ENCODE measurements around the gene HNRNPH1.

The HNRNPH1 gene

DNA sequence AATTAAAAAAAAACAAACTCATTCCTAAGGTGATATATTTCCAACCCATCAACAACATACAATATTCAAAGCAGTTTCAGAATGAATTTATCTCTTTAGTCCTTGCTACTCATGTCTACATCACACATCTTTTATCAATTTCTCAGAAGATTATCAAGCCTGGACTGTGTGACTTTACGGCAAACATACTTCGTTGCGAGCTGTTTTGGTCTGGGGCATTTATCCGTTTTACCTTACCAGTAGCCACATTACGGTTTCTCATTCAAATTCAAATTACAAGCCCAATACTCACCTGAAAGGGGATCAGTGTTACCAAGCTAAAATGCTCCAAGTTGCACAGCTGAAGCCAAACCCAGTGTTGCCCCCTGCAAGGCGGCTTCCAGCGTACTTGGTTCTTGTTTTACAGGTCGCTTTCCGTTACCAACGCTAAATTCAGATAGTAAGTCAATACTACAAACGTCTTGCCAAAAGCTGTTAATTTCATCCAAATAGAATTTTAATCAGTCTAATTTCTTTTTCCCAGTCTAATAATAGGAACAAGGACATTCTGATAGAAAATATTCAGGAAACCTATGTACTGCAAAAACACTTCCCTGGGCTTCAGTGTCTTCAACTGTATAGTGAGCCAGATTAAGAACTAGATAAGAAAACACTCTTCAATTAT, 1.8 kb downstream of the HNRNPH1 start:
- no peak for DNase-seq

- DNase-seq = no peak
These were observed 2.6 kb downstream of the HNRNPH1 start for GRCh38 chr5:179620703-179621350.

- DNase-seq = no peak
These were observed 3.2 kb downstream of the HNRNPH1 start for GRCh38 chr5:179620293-179620692.

DNA sequence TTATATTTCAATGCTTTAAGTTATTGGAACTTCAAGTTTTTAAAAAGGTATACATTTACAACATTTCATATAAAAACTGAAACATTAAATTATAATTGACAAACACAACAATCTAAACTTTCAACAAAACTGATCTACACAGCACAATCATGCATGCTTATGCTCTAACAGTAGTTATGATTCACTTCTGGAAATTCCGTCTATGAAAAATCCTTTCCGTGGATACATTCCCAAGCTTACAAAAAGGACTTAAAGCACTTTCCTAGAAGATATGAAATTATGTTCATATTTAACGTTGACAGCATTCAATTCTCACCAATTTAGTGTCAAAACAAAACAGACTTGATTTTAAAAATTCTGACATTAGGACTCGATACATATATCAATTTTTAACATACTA, 3.7 kb downstream of the HNRNPH1 start:
- DNase-seq = no peak

- no peak for DNase-seq
These were observed 4.4 kb downstream of the HNRNPH1 start for GRCh38 chr5:179618923-179619554.

DNA sequence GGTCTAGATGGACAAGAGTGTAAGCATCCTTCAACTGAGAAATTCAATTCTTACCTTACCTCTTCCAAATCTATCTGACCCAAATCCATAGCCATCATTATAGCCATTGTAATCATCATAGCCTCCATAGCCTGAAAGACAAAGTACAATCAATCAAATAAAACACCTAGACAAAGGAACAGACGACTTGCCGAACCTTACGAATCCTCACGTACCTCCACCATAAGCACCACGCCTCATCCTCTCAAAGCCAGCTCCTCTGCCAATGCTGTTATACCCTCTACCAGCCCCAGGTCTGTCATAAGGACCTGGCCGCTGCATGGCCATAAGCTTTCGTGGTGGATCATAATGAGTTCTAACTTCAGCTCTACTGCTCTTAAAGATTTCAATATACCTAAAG, 5.5 kb downstream of the HNRNPH1 start:
- no peak for DNase-seq

GRCh38 chr5:179616002-179616594, 7.4 kb downstream of the HNRNPH1 start:
- no peak for DNase-seq

- DNase-seq = no peak
These were observed 8.3 kb downstream of the HNRNPH1 start for GRCh38 chr5:179615203-179615602.

DNA sequence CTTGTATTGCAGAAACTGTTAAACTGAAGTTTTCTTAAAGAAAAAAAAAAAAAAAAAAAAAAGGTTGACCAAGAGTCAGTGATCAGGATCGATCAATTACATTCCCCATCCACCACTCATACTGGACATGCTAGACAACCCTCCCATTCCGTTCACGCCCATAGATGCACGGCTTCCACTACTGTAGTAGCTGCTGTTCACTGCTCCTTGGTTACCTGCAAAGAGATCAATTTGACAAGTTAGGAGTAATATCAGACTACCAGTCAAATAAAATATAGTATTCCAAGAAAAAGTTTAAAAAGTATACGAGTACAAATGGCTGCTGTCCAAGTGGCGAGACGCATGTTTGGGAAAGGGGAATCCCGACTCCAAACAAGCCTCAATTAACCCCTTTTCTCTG, 8.7 kb downstream of the HNRNPH1 start:
- DNase-seq = no peak

DNA sequence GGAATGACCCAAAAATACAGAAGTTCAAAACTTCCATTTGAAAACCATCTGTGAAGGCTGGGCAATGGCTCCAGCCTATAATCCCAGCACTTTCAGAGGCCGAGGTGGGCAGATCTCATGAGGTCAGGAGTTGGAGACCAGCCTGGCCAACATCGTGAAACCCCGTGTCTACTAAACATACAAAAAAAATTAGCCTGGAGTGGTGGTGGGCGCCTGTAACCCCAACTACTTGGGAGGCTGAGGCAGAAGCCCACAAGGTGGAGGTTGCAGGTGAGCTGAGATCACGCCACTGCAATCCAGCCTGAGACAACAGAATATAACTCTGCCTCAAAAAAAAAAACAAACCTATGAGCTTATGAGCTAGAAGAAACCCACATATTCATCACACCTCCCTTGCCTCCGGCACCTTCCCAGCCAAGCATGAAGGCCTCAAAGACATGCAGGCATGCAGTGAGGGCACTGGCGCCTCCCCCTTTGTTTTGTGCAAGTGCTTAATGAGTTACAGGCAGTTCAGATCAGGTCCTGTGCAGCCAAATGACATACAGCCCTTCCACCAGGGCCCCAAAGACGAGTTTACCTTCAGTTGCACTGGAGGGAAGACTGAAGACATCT, 9.9 kb downstream of the HNRNPH1 start:
- no peak for DNase-seq

GRCh38 chr5:179612577-179613459, 10.7 kb downstream of the HNRNPH1 start:
- DNase-seq = no peak

- DNase-seq = no peak
These were observed 12.6 kb downstream of the HNRNPH1 start for GRCh38 chr5:179610903-179611265.

- DNase-seq = no peak
These were observed 13.2 kb downstream of the HNRNPH1 start for GRCh38 chr5:179610109-179610902.

- DNase-seq = no peak
These were observed 13.7 kb downstream of the HNRNPH1 start for GRCh38 chr5:179609834-179610108.

DNA sequence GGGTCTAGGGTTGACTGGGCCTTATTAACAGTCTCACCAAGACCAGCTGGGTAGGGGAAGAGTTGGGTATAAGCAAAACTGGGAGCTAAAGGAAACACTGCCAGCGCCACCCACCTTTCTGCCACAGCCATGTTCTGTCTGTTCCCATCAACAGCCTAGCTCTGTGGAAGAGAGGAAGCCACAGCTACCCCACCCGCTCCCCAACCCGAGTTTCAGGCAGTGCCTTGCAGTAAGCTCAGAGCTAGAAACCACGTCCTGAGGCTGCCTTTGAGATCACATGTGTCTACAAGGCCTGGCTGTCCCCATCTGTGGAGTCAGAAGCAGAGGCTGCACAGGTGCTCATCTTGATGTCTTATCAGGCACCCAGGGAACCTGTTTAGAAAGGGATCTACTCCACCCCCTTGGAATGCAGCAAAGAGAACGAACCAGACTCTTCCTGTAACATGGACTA, 15.3 kb downstream of the HNRNPH1 start:
- no peak for DNase-seq

GRCh38 chr5:179607160-179607931, 16.1 kb downstream of the HNRNPH1 start:
- DNase-seq = no peak

DNA sequence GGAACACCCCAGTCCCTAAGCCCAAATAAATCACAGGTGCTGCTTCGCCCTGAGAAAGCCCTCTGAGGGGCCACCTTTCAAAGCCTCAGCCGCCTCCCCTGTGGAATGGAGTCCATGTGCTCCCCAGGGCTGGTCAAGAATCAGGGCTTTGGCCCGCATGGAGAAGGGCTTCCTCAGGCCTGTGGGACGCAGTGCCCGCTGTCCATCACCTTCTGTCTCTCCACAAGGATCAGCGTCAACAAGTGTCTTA, 16.6 kb downstream of the HNRNPH1 start:
- DNase-seq = no peak

DNA sequence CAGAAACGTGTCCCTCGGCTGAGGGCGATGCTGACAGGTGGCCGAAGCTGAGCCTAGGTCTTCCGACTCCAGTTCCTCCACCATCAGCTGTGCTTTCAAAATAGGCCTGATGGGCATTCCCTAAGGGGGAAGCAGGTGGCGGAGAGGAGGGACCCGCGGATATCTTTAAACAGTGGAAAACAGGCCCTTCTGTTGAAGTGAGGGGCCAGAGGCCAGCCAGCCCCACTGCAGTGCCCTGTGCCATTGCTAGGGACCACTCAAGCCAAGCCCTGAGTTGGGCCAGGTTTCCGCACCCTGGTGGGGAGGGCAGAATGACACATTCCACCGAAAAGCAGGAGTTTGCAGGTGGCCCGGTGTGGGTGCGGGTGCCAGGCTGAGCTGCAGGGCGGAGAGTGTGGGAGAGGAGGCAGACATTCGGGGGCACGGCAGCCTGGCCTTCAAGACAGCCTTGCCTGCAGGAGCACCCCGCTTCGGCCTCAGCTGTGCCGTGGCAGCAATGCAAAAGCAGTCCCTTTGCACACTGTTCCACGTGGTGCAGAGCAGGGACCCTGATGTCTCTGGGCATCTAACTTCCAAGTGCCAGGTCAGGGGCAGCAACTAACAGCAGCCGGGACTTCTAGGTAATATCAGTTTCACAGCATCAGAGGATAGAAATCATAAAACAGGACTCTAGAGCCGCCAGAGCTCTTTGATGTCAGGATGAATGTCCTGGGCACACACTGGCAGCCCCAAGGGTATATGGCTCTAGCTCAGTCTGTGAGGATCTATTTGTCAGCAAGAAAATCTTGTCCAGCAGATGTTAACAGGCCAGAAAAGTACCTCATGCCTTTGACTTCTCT, 17.2 kb downstream of the HNRNPH1 start:
- no peak for DNase-seq

- DNase-seq = no peak
These were observed 18.2 kb downstream of the HNRNPH1 start for GRCh38 chr5:179605026-179605833.

DNA sequence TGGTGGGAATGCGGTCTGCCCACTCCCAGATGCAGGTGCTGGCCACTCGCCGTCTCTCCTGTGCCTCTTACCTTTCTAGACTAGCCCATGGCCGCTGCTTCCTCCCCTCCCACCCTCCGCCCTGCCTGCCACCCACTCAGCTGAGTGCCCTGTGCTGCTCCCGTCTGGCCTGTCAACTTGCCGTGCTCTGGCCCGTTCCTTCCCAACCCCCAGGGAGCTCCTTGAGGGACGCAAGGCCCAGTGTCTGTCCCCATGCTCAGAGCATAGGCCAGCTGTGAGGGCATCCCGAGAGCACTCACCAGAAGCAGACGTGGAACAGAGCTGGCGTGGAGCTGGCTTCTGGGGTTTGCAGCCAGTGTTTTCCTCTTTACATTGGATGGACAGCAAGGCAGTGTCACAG, 20.2 kb downstream of the HNRNPH1 start:
- DNase-seq = no peak

Measured in NCI-H1048 (cell line).